GM12872 (cell line): ENCODE results near the gene ZNF532.

Source experiments
- CTCF ChIP-seq: IDR thresholded peaks from 3 replicates; pipeline ENCODE4 v1.5.1; 2011; ENCODE audit warnings: low read depth, mild to moderate bottlenecking, low read length, moderate library complexity; ENCODE audit not compliant: insufficient read depth

ZNF532 gene

GRCh38 chr18:58867281-58867961 is 2.7 kb downstream of the ZNF532 start:
- no peak for TF ChIP-seq CTCF

- no peak for TF ChIP-seq CTCF
These were observed 3.8 kb downstream of the ZNF532 start for GRCh38 chr18:58868440-58868839.

- TF ChIP-seq CTCF, result no peak
These were observed 5.5 kb downstream of the ZNF532 start for GRCh38 chr18:58870130-58870529.

GRCh38 chr18:58870621-58871020 is 5.9 kb downstream of the ZNF532 start:
- TF ChIP-seq CTCF, result no peak

- TF ChIP-seq CTCF, result no peak
These were observed 7.1 kb downstream of the ZNF532 start for GRCh38 chr18:58871514-58872420.

- no peak for TF ChIP-seq CTCF
These were observed 14.0 kb downstream of the ZNF532 start for GRCh38 chr18:58878640-58879039.

- no peak for TF ChIP-seq CTCF
These were observed 16.8 kb downstream of the ZNF532 start for GRCh38 chr18:58881477-58881876.
